ENCODE results near the gene KRT37.
"Not testable (repeated sequence)": the region's sequence is repeated elsewhere in the genome, so short reads cannot be mapped to it uniquely, and the experiment has no call there.

Gene KRT37

DNA sequence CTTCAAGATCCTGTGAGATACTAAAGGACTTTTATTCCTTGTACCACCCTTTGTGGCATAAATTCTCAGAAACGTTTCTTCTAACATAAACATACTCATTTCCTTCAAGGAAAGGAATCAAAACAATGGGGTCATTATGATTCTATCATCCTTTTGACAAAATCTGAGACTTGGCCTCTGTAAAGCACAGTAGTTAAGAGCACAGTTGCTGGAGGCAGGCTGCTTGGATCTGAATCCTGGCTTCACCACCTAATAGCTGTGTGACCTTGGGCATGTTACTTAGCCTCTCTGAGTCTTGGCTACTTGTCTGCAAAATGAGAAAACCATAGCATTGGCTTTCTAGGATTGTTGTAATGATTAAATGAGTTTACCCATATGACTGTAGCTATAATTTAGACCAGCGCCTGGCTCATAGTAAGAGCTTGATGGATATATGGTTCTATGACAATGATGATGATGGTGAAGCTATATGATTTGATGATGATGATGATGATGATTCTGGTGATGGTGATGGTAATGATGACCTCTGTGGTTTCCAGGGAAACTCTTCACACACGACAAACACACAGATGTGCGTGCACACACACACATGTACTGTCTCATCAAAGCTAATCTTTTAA, 20.9 kb downstream of the KRT37 start:
- peak; percentile 42 for DNase-seq

DNA sequence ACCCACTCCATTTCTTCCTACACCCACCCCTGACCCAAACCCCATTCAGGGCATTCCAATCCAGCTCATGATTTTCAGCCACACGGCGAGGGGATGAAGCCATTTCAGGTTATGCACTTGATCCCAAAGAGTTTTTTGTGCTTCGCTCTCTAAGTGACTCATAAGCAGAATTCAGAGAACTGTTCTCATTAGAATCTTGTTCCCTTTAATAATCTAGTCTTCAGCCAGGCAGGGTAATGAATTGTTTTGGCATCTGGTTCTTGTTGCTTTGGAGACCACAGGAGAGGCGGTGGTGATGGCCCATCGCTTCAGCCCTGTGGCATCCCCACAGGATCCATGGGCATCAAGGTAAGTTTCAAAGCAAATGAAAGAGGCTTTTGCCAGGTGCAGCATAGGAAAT, 22.2 kb downstream of the KRT37 start:
- no peak for DNase-seq

GRCh38 chr17:41396996-41397660, 27.3 kb downstream of the KRT37 start, which contains the start of gene KRT31:
Gene KRT31, minus strand, starts transcription at chr17:41397608. Its CDS starts 69 bp downstream, at chr17:41397539.
- no peak for DNase-seq

GRCh38 chr17:41396340-41396739, 28.0 kb downstream of the KRT37 start:
- DNase-seq: no peak

DNA sequence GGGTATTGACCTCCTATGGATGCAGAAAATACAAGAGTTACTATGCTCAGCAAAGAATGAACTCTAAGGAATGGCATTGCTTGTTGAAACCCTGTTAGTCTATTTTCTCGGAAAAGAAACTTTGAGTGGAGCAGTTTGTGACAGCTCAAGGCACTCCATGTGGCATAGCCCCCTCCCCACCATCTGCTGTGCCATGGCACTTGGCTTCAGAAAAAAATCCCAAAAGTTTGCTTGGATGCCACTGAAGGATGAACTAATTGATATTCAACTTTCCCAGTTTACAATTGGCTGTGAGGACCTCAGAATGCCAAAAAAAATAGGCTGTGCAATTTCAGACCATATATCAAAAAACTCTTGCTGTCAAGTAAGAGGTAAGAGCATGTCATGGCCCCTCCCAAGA, 28.8 kb downstream of the KRT37 start:
- no peak for DNase-seq

GRCh38 chr17:41395044-41395443, 29.3 kb downstream of the KRT37 start:
- not testable (repeated sequence) for DNase-seq

DNA sequence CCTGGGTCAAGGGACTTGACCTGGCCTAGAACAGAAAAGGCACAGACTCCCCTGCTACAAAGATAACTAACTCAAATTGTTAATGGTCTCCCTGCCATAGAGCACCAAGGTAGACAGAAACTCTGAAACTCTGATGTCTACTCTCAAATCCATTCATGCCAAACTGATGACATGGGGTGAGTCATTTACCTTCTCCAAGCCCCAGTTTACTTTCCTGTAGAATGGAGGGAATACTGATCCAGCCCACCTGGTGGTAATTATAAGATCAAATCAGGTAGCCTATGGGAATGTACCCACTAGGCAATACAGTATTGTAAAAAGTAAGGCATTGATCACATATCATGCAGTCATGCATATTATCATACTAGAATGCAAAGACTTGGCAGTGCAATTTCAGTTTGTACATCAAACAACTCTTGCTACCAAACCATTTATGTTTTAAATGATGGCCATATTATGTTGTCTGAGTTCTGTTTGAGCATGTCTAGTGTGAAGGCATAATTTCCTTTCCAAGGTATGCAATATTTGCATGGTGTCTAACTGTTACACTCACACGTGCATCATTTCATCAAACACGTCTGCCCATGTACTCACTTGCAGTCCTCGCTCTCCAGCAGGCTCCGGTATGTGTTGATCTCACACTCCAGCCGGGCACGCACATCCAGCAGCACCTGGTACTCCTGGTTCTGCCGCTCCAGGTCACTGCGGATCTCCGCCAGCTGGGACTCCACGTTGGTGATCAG, 30.0 kb downstream of the KRT37 start:
- DNase-seq: no peak

DNA sequence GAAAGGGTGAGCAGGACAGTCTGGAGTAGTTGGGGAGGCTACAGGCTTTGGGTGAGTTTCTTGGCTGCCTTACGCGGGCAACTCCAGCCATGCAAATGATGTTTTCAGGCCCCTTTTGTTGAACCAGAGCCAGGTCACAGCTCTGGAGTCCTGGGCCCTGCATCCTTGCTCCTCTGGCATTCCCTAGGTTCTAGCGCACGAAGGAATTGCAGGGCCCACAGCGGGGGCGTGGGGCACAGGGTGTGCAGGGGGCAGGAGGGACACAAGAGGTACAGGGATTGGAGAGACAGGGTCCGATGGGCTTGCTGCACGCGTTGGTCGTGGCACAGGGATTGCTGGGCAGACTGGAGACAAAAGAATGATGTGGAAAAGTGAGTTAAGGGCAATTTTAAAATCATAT, 30.6 kb downstream of the KRT37 start:
- no peak for DNase-seq

DNA sequence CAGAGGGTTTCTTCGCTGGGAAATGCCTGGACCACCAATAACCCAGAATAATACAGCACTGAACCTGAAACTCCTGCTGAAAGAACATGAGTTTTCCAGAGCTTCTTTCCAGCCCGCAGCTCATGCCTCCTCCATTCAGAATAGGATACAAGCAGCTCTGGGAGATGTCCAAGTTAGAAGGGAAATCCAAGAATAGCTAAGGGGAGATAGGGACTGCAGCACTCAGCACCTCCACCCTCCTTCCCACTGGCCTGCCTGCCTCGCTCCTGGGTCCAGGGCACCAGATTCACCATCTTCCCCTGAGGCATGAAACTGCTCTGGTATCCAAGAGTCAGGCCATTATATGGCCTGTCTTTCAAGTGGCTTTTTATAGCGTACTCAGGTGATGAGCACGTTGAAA, 31.1 kb downstream of the KRT37 start:
- no peak for DNase-seq

GRCh38 chr17:41392278-41392677, 32.1 kb downstream of the KRT37 start:
- no peak for DNase-seq

GRCh38 chr17:41391535-41391934, 32.9 kb downstream of the KRT37 start:
- no peak for DNase-seq

DNA sequence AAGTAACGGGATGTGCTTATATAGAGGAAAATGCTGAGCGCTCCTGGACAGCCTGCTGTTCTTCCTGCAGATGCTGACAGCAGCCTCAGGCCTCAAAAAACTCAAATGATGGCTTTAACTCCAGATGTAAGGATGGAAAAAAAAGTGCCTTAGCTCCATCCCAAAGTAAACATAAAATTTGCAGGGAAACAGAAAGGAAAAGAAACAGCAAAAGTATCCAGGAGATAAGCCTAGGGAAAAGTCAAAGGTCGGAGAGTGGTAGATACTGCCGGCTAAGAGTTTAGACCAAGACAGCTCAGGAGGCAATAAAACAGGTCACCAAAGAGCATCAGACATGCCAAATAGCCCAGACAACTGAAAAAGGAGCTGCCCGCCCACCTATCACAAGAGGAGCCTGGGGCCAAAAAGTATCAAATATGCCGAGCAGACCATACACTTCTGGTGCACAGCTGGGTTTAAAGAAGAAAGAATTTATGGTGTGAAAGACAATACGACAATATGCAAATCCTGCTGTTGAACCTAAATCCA, 33.9 kb downstream of the KRT37 start:
- DNase-seq: no peak

- DNase-seq: no peak
Measured at GRCh38 chr17:41387670-41388069, 36.7 kb downstream of the KRT37 start.

DNA sequence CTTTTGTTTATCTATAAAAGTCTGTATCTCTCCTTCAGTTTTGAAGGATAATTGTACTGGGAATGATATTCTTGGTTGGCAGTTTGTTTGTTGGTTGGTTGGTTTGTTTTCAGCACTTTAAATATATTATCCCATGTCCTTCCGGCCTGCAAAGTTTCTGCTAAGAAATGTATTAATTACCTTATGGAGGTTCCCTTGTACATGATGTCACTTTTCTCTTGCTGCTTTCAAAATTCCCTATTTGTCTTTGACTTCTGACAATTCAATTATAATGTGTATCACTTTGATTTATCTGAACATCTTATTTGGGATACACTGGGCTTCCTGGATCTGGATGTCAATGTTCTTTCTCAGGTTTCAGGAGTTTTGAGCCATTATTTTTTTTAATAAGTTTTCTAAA, 38.2 kb downstream of the KRT37 start:
- no peak for DNase-seq

GRCh38 chr17:41383690-41384089, 40.7 kb downstream of the KRT37 start:
- no peak for DNase-seq

DNA sequence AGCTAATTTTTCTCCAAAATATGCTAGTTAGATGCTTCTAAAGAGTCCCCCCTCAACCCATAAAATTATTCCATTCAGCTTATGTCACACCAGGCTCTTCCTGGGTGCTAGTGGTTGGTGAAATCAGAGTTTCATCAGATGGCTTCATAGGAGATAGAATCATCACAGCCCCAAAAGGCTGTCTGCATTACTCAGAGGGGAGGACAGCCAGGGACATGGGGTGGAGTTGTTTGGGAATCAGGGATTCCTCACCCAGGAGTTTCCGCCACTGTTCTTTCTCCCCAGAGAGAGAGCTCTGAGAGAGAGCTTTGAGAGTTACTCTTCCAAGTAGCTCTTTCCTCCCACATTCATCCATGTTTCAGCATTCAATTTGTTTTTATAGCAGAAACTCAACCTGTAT, 42.0 kb downstream of the KRT37 start:
- no peak for DNase-seq

- not testable (repeated sequence) for DNase-seq
Measured at GRCh38 chr17:41381943-41382342, 42.4 kb downstream of the KRT37 start, which contains the start of gene KRT34. Gene KRT34, minus strand, starts transcription at chr17:41382306. Its CDS starts 60 bp downstream, at chr17:41382246.

DNA sequence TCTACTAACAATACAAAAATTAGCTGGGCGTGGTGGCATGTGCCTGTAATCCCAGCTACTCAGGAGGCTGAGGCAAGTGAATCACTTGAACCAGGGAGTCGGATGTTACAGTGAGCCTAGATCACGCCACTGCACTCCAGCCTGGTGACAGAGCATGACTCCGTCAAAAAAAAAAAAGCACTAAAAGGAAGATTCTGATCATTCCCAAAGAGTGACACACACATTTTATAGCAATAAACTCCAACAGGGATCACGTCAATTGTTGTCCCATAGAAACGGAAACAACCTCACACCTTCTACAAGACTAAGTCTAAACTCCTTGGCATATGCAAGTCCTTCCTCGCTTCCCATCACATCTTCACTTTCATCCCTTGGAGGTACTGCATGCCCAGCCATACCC, 44.3 kb downstream of the KRT37 start:
- DNase-seq: not testable (repeated sequence)

GRCh38 chr17:41377546-41377945, 46.8 kb downstream of the KRT37 start:
- DNase-seq: no peak
